ENCODE data around the gene ZNF69.
A peak's percentile ranks its signal among the peaks of the same experiment; 100 is the strongest.
"Not testable (repeated sequence)": the region's sequence is repeated elsewhere in the genome, so short reads cannot be mapped to it uniquely, and the experiment has no call there.

The ZNF69 gene

DNA sequence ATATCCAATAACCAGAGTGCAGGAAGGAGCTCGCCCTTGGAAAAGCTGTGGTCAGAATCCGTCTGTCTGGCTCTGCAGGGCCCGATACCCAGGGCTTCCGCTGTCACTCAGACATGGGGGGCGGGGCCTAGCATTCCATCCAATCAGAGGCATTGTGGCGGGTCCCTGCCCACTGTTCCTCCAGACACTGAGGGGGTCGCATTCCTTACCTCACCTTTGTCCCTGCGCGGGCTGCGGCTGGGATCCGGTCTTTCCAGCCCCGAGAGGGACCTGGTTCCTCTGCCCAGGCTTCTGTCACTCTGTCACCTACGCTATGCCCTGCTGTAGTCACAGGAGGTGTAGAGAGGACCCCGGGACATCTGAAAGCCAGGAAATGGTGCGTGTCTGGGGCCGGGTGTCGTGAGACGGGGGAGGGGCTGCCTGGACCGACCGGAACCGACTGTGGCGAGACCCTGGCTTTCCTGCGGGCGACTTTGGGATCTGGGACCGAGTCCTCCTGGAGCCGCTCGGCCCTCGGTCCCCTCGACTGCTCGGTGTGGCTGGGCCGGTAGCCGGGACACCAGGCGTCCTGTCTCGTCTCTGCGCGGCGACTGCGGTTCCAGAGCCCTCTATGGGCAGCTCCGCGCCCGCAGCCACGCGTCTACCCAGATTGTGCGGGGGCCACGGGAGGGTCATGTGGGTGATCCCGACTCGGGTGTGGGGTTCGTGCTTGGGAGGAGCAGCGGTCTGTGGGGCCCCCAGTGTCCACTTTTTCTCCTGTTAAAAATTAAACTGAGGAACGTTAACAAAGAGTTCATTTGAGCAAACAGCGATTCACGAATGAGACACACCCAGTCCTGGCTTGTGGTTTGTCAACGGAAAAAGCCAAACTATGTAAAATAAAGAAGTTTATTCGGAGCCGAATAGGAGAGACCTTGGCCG, at the start of gene ZNF69:
ZNF69 (plus strand) TSS at position 172 of the 921 bp plus-strand sequence; CDS start at position 314, 142 bp downstream.
- peak within 1 kb of the TSS; percentile 79 for H3K4me3 ChIP-seq (ENCODE audit: low read depth, low read length)
- TF ChIP-seq, protein P1, sequence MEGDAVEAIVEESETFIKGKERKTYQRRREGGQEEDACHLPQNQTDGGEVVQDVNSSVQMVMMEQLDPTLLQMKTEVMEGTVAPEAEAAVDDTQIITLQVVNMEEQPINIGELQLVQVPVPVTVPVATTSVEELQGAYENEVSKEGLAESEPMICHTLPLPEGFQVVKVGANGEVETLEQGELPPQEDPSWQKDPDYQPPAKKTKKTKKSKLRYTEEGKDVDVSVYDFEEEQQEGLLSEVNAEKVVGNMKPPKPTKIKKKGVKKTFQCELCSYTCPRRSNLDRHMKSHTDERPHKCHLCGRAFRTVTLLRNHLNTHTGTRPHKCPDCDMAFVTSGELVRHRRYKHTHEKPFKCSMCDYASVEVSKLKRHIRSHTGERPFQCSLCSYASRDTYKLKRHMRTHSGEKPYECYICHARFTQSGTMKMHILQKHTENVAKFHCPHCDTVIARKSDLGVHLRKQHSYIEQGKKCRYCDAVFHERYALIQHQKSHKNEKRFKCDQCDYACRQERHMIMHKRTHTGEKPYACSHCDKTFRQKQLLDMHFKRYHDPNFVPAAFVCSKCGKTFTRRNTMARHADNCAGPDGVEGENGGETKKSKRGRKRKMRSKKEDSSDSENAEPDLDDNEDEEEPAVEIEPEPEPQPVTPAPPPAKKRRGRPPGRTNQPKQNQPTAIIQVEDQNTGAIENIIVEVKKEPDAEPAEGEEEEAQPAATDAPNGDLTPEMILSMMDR (IDR thresholded peaks at IDR 0.05; ENCODE audit: low read depth, low read length) = peak; percentile 34
- peak; percentile 65 for DNase-seq (ENCODE audit: low read depth, low spot score)
- in situ Hi-C loops (cut with HindIII; ENCODE audit: low sequenced_read_pairs) = no loop called here

DNA sequence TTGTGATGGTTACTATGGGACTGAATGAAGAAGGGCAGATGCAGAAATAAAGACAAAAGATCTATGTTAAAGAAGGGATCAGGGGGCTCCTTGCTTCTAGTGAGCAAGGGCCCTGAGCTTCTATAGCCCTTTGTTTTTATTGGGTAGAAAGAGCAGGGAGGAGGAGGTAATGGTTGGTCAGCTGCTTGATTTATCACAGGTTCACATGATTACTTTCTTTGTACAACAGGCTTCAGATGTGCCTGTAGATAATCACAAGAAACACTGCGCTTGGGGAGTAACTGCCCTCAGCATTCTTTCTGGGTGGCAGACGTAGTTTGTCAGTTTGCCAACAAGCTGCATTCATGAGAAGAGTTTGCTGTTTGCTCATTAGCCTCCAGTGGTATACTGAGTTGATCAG, 43.9 kb upstream of the ZNF69 start:
- in situ Hi-C loops (cut with HindIII; ENCODE audit: low sequenced_read_pairs) = no loop called here
- DNase-seq (ENCODE audit: low read depth, low spot score) = no peak
- no peak overlapping the region for H3K4me3 ChIP-seq (ENCODE audit: low read depth, low read length)
- TF ChIP-seq, protein P1 (IDR thresholded peaks at IDR 0.05; ENCODE audit: low read depth, low read length) = no peak

DNA sequence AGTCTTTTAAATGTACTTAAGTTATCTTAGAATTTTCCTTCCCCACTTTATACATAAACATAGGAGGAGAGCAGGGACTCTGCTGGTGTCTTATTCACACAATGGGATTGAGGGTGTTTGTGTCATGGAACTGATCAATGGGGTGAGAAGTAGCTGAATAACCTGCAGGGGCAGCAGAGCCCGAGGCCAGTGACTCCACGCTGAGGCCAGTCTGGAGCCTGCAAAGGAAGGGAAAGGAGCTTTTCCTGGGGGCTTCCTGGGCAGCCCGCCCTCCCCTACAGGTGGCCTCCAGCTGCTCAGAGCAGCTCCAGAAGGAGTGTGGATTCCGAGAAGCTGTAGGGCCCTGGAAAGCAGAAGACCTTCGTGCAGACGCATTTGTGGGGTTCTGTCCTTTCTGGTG, 40.0 kb upstream of the ZNF69 start:
- H3K4me3 ChIP-seq (ENCODE audit: low read depth, low read length); in situ Hi-C loops (cut with HindIII; ENCODE audit: low sequenced_read_pairs); DNase-seq (ENCODE audit: low read depth, low spot score): not testable (repeated sequence)

DNA sequence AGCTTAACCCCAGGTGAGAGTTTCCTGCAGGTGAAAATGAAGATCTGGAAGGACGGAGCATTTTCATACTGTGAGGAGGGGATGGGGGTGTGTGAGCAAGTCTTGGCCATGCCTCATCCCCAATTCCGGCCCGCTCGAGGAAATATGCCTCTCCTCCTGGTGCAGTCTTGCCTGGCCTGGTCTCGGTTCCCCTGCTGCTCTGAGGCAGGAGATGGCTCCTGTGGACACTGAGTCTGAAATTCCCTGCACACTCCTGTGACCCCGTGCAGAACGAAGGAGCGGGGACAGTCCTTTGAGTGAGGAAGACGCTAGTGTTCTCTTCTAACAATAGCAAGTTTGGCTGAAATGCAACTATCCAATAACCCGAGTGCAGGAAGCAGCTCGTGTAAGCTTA, 39.4 kb upstream of the ZNF69 start:
- in situ Hi-C loops (cut with HindIII; ENCODE audit: low sequenced_read_pairs) = no loop called here
- TF ChIP-seq, protein P1 (IDR thresholded peaks at IDR 0.05; ENCODE audit: low read depth, low read length) = no peak
- DNase-seq (ENCODE audit: low read depth, low spot score) = no peak
- H3K4me3 ChIP-seq (ENCODE audit: low read depth, low read length) = peak overlapping the region; percentile 56

GRCh38 chr19:11848594-11849469, 38.8 kb upstream of the ZNF69 start, which contains the start of gene ZNF439:
Gene ZNF439, plus strand, starts transcription at chr19:11848726. Its CDS starts 142 bp downstream, at chr19:11848868.
- TF ChIP-seq, protein P1 (IDR thresholded peaks at IDR 0.05; ENCODE audit: low read depth, low read length) = no peak
- in situ Hi-C loops (cut with HindIII; ENCODE audit: low sequenced_read_pairs) = no loop called here
- DNase-seq (ENCODE audit: low read depth, low spot score) = peak; percentile 47
- H3K4me3 ChIP-seq (ENCODE audit: low read depth, low read length) = peak within 1 kb of the TSS; percentile 56

DNA sequence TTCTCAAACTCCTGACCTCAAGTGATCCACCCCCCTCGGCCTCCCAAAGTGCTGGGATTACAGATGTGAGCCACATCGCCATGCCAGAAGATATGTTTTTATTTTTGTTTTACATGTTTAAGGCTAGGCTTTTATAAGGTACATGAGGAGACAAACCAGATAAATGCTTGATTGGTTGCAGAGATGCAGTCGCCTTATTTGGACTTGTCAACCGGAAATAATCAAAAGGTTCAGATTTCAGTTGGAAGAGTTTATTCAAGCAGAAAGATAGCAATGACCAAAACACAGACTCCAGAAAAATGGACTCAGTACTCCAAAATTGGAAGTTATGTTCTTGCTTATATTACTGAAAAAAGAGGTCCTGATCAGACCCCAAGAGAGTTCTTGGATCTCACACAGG, 37.3 kb upstream of the ZNF69 start:
- in situ Hi-C loops (cut with HindIII; ENCODE audit: low sequenced_read_pairs); H3K4me3 ChIP-seq (ENCODE audit: low read depth, low read length); DNase-seq (ENCODE audit: low read depth, low spot score): not testable (repeated sequence)

- H3K4me3 ChIP-seq (ENCODE audit: low read depth, low read length) = no peak overlapping the region
- in situ Hi-C loops (cut with HindIII; ENCODE audit: low sequenced_read_pairs) = no loop called here
- TF ChIP-seq, protein P1 (IDR thresholded peaks at IDR 0.05; ENCODE audit: low read depth, low read length) = no peak
- DNase-seq (ENCODE audit: low read depth, low spot score) = no peak
Observed at GRCh38 chr19:11853358-11853757, 34.2 kb upstream of the ZNF69 start.

Measured in astrocyte of the spinal cord (primary cell).